GM12878 (cell line): ENCODE measurements around the gene SLCO3A1.

ENCODE experiments used
- CBFB ChIP-seq: IDR thresholded peaks from 2 replicates; pipeline ENCODE4 v1.6.1; 2016; ENCODE audit warnings: antibody characterized with exemption, low read depth
- RCOR1 ChIP-seq: conservative IDR thresholded peaks from 2 replicates; pipeline ENCODE4 v1.6.1; 2012; ENCODE audit warnings: low read depth, low read length, improper control_type of control experiment
- TF ChIP-seq, protein P1 (sequence below): IDR thresholded peaks from 2 replicates; pipeline ENCODE4 v1.6.1; 2011; ENCODE audit warnings: low read depth, mild to moderate bottlenecking, low read length, moderate library complexity, borderline replicate concordance; ENCODE audit errors: extremely low read depth
- TF ChIP-seq, protein P2 (sequence below): IDR thresholded peaks from 2 replicates; pipeline ENCODE4 v1.6.1; 2011; ENCODE audit warnings: low read depth, low read length, improper control_type of control experiment, borderline replicate concordance

DNA sequence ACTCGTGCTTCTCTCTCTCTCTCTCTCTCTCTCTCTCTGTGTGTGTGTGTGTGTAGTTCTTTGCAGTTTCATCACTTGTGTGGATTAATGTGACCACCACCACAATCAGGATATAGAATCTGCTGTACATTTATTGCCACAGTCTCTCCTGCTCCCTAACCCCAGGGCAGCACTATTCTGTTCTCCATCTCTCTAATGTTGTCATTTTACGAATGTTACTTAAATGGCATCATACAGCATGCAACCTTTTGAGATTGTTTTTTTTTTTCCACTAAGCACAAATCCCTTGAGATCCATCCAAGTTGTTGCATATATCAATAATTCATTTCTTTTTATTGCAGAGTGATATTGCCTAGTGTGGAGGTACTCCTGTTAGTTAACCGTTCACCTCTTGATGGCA lies 26.9 kb downstream of the SLCO3A1 start:
- TF ChIP-seq, protein P1, sequence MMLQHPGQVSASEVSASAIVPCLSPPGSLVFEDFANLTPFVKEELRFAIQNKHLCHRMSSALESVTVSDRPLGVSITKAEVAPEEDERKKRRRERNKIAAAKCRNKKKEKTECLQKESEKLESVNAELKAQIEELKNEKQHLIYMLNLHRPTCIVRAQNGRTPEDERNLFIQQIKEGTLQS = no peak
- TF ChIP-seq RCOR1 (no peak), CBFB (no peak)
- TF ChIP-seq, protein P2, sequence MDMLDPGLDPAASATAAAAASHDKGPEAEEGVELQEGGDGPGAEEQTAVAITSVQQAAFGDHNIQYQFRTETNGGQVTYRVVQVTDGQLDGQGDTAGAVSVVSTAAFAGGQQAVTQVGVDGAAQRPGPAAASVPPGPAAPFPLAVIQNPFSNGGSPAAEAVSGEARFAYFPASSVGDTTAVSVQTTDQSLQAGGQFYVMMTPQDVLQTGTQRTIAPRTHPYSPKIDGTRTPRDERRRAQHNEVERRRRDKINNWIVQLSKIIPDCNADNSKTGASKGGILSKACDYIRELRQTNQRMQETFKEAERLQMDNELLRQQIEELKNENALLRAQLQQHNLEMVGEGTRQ = no peak
